ENCODE data around the gene RGSL1.

Gene RGSL1

GRCh38 chr1:182430263-182431068 is 19.5 kb upstream of the RGSL1 start:
- Histone ChIP-seq H3K36me3 (ENCODE audit: low read depth) (no peaks in the 10 kb centered on the region), H3K4me3 (ENCODE audit: severe bottlenecking) (no peak overlapping the region), H3K27ac (ENCODE audit: poor library complexity, severe bottlenecking) (no peak overlapping the region), H3K27me3 (ENCODE audit: insufficient read depth, poor library complexity, severe bottlenecking) (no peaks in the 10 kb centered on the region), H3K4me1 (ENCODE audit: insufficient read depth, poor library complexity, severe bottlenecking) (no peaks in the 10 kb centered on the region), H3K9me3 (ENCODE audit: severe bottlenecking) (no peaks in the 10 kb centered on the region)
- TF ChIP-seq, protein P1, sequence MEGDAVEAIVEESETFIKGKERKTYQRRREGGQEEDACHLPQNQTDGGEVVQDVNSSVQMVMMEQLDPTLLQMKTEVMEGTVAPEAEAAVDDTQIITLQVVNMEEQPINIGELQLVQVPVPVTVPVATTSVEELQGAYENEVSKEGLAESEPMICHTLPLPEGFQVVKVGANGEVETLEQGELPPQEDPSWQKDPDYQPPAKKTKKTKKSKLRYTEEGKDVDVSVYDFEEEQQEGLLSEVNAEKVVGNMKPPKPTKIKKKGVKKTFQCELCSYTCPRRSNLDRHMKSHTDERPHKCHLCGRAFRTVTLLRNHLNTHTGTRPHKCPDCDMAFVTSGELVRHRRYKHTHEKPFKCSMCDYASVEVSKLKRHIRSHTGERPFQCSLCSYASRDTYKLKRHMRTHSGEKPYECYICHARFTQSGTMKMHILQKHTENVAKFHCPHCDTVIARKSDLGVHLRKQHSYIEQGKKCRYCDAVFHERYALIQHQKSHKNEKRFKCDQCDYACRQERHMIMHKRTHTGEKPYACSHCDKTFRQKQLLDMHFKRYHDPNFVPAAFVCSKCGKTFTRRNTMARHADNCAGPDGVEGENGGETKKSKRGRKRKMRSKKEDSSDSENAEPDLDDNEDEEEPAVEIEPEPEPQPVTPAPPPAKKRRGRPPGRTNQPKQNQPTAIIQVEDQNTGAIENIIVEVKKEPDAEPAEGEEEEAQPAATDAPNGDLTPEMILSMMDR (IDR thresholded peaks at IDR 0.05; ENCODE audit: poor library complexity, severe bottlenecking), result no peak
- ATAC-seq (ENCODE audit: low read depth) (0 out of 3 replicates have a peak, but pooled peaks have one; percentile 23), DNase-seq (ENCODE audit: low spot score) (no peak)

GRCh38 chr1:182431278-182431677 is 18.7 kb upstream of the RGSL1 start:
- no peaks in the 10 kb centered on the region for H3K36me3 ChIP-seq (ENCODE audit: low read depth)
- H3K9me3 ChIP-seq (ENCODE audit: severe bottlenecking), result no peaks in the 10 kb centered on the region
- no peaks in the 10 kb centered on the region for H3K4me1 ChIP-seq (ENCODE audit: insufficient read depth, poor library complexity, severe bottlenecking)
- H3K4me3 ChIP-seq (ENCODE audit: severe bottlenecking), result no peak overlapping the region
- no peak overlapping the region for H3K27ac ChIP-seq (ENCODE audit: poor library complexity, severe bottlenecking)
- no peak for DNase-seq (ENCODE audit: low spot score)
- no peaks in the 10 kb centered on the region for H3K27me3 ChIP-seq (ENCODE audit: insufficient read depth, poor library complexity, severe bottlenecking)
- TF ChIP-seq, protein P1 (IDR thresholded peaks at IDR 0.05; ENCODE audit: poor library complexity, severe bottlenecking), result no peak
- no peak for ATAC-seq (ENCODE audit: low read depth)

- ATAC-seq (ENCODE audit: low read depth), result no peak
Observed at GRCh38 chr1:182433580-182433979, 16.4 kb upstream of the RGSL1 start.

GRCh38 chr1:182438326-182438725 is 11.6 kb upstream of the RGSL1 start:
- Histone ChIP-seq H3K4me1 (ENCODE audit: insufficient read depth, poor library complexity, severe bottlenecking) (no peaks in the 10 kb centered on the region), H3K9me3 (ENCODE audit: severe bottlenecking) (no peaks in the 10 kb centered on the region), H3K27ac (ENCODE audit: poor library complexity, severe bottlenecking) (no peak overlapping the region), H3K27me3 (ENCODE audit: insufficient read depth, poor library complexity, severe bottlenecking) (no peaks in the 10 kb centered on the region), H3K4me3 (ENCODE audit: severe bottlenecking) (no peak overlapping the region), H3K36me3 (ENCODE audit: low read depth) (no peaks in the 10 kb centered on the region)
- TF ChIP-seq, protein P1 (IDR thresholded peaks at IDR 0.05; ENCODE audit: poor library complexity, severe bottlenecking), result no peak
- DNase-seq (ENCODE audit: low spot score) (no peak), ATAC-seq (ENCODE audit: low read depth) (no peak)

More at GRCh38 chr1:182433580-182433979, 16.4 kb upstream of the RGSL1 start:
- Histone ChIP-seq H3K4me3 (ENCODE audit: severe bottlenecking) (no peak overlapping the region), H3K9me3 (ENCODE audit: severe bottlenecking) (no peaks in the 10 kb centered on the region), H3K27me3 (ENCODE audit: insufficient read depth, poor library complexity, severe bottlenecking) (no peaks in the 10 kb centered on the region), H3K27ac (ENCODE audit: poor library complexity, severe bottlenecking) (no peak overlapping the region), H3K4me1 (ENCODE audit: insufficient read depth, poor library complexity, severe bottlenecking) (no peaks in the 10 kb centered on the region), H3K36me3 (ENCODE audit: low read depth) (no peaks in the 10 kb centered on the region)
- DNase-seq (ENCODE audit: low spot score), result no peak
- TF ChIP-seq, protein P1 (IDR thresholded peaks at IDR 0.05; ENCODE audit: poor library complexity, severe bottlenecking), result no peak

- Histone ChIP-seq H3K4me3 (ENCODE audit: severe bottlenecking) (no peak overlapping the region), H3K27ac (ENCODE audit: poor library complexity, severe bottlenecking) (no peak overlapping the region), H3K36me3 (ENCODE audit: low read depth) (no peaks in the 10 kb centered on the region), H3K9me3 (ENCODE audit: severe bottlenecking) (no peaks in the 10 kb centered on the region), H3K27me3 (ENCODE audit: insufficient read depth, poor library complexity, severe bottlenecking) (no peaks in the 10 kb centered on the region), H3K4me1 (ENCODE audit: insufficient read depth, poor library complexity, severe bottlenecking) (no peaks in the 10 kb centered on the region)
- no peak for DNase-seq (ENCODE audit: low spot score)
- TF ChIP-seq, protein P1 (IDR thresholded peaks at IDR 0.05; ENCODE audit: poor library complexity, severe bottlenecking), result no peak
- no peak for ATAC-seq (ENCODE audit: low read depth)
Observed at GRCh38 chr1:182441719-182442118, 8.2 kb upstream of the RGSL1 start.
